HG02885 (cell line): ENCODE data around the gene GUCD1.
"Not testable (repeated sequence)": the region's sequence is repeated elsewhere in the genome, so short reads cannot be mapped to it uniquely, and the experiment has no call there.

ENCODE experiments used
- ATAC-seq: cut with Tn5 transposase; IDR thresholded peaks from one replicate; pipeline ENCODE4 v1.9.1; 2021; ENCODE audit warnings: mild to moderate bottlenecking; ENCODE audit not compliant: unreplicated experiment, poor library complexity

Gene GUCD1

GRCh38 chr22:24567668-24568067 lies 12.7 kb upstream of the GUCD1 start:
- ATAC-seq, result no peak

- no peak for ATAC-seq
These were observed 12.1 kb upstream of the GUCD1 start for GRCh38 chr22:24566899-24567511.

GRCh38 chr22:24565077-24565476 lies 10.1 kb upstream of the GUCD1 start:
- ATAC-seq, result no peak

GRCh38 chr22:24564376-24565058 lies 9.6 kb upstream of the GUCD1 start:
- no peak for ATAC-seq

- no peak for ATAC-seq
These were observed 8.3 kb upstream of the GUCD1 start for GRCh38 chr22:24563246-24563645.

GRCh38 chr22:24559471-24559870 lies 4.5 kb upstream of the GUCD1 start:
- no peak for ATAC-seq

GRCh38 chr22:24555165-24556039 lies 464 bp upstream of the GUCD1 start, which contains the start of gene SNRPD3:
TSS of gene SNRPD3 (plus strand) at chr22:24555999. CDS start at chr22:24557675, 1,676 bp downstream.
- ATAC-seq, result peak; percentile 74

- ATAC-seq, result no peak
These were observed 1.2 kb downstream of the GUCD1 start for GRCh38 chr22:24553597-24554312.

GRCh38 chr22:24552503-24553286 lies 2.2 kb downstream of the GUCD1 start:
- not testable (repeated sequence) for ATAC-seq

GRCh38 chr22:24550902-24551435 lies 4.0 kb downstream of the GUCD1 start:
- ATAC-seq, result no peak

- no peak for ATAC-seq
These were observed 4.7 kb downstream of the GUCD1 start for GRCh38 chr22:24550028-24550901.

- no peak for ATAC-seq
These were observed 6.1 kb downstream of the GUCD1 start for GRCh38 chr22:24548812-24549211.

GRCh38 chr22:24543679-24544243 lies 11.2 kb downstream of the GUCD1 start:
- no peak for ATAC-seq

GRCh38 chr22:24543185-24543601 lies 11.7 kb downstream of the GUCD1 start:
- no peak for ATAC-seq

GRCh38 chr22:24542641-24543040 lies 12.3 kb downstream of the GUCD1 start:
- ATAC-seq, result no peak

- ATAC-seq, result no peak
These were observed 13.0 kb downstream of the GUCD1 start for GRCh38 chr22:24541681-24542515.

GRCh38 chr22:24540470-24540869 lies 14.5 kb downstream of the GUCD1 start:
- no peak for ATAC-seq
